ENCODE results near the gene TBL3. TPM values are rescaled to one million over a fixed set of nuclear protein-coding genes. Genes with fewer than 3 reads are reported as not detected.
A peak's percentile ranks its signal among the peaks of the same experiment; 100 is the strongest.

TBL3 gene
- total RNA-seq, 1 experiment from 2014 or later = 73.4 TPM

DNA sequence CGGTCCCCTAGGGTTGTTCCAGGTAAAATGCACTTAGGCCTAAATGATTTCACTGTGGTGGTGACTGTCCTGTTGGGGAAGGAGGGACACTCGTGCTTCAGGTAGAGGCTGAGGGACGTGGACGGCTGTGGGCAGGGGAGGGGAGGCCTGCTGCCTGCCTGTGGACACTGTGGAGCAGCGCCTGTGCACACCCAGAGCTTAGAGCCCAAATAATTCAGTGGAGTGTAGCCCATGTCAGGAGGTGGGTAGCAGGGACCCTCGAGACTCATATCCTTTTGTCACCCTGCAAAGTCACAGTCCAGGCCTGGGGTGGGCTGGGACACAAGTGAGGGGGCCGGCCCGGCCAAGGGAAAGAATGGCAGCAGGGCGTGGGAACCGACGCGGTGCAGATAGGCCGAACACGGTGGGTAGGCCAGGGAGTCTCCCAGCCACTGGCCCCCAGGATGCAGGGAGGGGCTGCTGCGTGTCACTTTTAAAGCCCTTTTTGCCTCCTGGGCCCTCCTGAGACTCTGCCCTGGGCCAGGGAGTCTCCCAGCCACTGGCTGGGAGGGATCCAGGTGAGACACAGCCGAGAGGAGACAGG, 54.1 kb downstream of the TBL3 start:
- TF ChIP-seq, protein P1, sequence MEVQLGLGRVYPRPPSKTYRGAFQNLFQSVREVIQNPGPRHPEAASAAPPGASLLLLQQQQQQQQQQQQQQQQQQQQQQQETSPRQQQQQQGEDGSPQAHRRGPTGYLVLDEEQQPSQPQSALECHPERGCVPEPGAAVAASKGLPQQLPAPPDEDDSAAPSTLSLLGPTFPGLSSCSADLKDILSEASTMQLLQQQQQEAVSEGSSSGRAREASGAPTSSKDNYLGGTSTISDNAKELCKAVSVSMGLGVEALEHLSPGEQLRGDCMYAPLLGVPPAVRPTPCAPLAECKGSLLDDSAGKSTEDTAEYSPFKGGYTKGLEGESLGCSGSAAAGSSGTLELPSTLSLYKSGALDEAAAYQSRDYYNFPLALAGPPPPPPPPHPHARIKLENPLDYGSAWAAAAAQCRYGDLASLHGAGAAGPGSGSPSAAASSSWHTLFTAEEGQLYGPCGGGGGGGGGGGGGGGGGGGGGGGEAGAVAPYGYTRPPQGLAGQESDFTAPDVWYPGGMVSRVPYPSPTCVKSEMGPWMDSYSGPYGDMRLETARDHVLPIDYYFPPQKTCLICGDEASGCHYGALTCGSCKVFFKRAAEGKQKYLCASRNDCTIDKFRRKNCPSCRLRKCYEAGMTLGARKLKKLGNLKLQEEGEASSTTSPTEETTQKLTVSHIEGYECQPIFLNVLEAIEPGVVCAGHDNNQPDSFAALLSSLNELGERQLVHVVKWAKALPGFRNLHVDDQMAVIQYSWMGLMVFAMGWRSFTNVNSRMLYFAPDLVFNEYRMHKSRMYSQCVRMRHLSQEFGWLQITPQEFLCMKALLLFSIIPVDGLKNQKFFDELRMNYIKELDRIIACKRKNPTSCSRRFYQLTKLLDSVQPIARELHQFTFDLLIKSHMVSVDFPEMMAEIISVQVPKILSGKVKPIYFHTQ (CRISPR knock-in tag; IDR thresholded peaks at IDR 0.05) = no peak
- TF ChIP-seq NFATC4 (CRISPR knock-in tag; IDR thresholded peaks at IDR 0.05) (no peak), RORB (CRISPR knock-in tag; IDR thresholded peaks at IDR 0.05) (no peak), EMX1 (CRISPR knock-in tag; IDR thresholded peaks at IDR 0.05) (no peak), TEAD1 (CRISPR knock-in tag; IDR thresholded peaks at IDR 0.05) (no peak), CREB1 (CRISPR knock-in tag; IDR thresholded peaks at IDR 0.05) (no peak)
- TF ChIP-seq, protein P2, sequence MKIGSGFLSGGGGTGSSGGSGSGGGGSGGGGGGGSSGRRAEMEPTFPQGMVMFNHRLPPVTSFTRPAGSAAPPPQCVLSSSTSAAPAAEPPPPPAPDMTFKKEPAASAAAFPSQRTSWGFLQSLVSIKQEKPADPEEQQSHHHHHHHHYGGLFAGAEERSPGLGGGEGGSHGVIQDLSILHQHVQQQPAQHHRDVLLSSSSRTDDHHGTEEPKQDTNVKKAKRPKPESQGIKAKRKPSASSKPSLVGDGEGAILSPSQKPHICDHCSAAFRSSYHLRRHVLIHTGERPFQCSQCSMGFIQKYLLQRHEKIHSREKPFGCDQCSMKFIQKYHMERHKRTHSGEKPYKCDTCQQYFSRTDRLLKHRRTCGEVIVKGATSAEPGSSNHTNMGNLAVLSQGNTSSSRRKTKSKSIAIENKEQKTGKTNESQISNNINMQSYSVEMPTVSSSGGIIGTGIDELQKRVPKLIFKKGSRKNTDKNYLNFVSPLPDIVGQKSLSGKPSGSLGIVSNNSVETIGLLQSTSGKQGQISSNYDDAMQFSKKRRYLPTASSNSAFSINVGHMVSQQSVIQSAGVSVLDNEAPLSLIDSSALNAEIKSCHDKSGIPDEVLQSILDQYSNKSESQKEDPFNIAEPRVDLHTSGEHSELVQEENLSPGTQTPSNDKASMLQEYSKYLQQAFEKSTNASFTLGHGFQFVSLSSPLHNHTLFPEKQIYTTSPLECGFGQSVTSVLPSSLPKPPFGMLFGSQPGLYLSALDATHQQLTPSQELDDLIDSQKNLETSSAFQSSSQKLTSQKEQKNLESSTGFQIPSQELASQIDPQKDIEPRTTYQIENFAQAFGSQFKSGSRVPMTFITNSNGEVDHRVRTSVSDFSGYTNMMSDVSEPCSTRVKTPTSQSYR (CRISPR knock-in tag; IDR thresholded peaks at IDR 0.05) = no peak
- TF ChIP-seq, protein P3, sequence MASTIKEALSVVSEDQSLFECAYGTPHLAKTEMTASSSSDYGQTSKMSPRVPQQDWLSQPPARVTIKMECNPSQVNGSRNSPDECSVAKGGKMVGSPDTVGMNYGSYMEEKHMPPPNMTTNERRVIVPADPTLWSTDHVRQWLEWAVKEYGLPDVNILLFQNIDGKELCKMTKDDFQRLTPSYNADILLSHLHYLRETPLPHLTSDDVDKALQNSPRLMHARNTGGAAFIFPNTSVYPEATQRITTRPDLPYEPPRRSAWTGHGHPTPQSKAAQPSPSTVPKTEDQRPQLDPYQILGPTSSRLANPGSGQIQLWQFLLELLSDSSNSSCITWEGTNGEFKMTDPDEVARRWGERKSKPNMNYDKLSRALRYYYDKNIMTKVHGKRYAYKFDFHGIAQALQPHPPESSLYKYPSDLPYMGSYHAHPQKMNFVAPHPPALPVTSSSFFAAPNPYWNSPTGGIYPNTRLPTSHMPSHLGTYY (CRISPR knock-in tag; IDR thresholded peaks at IDR 0.05) = no peak
- TF ChIP-seq, protein P4, sequence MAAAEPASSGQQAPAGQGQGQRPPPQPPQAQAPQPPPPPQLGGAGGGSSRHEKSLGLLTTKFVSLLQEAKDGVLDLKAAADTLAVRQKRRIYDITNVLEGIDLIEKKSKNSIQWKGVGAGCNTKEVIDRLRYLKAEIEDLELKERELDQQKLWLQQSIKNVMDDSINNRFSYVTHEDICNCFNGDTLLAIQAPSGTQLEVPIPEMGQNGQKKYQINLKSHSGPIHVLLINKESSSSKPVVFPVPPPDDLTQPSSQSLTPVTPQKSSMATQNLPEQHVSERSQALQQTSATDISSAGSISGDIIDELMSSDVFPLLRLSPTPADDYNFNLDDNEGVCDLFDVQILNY (CRISPR knock-in tag; IDR thresholded peaks at IDR 0.05) = no peak

DNA sequence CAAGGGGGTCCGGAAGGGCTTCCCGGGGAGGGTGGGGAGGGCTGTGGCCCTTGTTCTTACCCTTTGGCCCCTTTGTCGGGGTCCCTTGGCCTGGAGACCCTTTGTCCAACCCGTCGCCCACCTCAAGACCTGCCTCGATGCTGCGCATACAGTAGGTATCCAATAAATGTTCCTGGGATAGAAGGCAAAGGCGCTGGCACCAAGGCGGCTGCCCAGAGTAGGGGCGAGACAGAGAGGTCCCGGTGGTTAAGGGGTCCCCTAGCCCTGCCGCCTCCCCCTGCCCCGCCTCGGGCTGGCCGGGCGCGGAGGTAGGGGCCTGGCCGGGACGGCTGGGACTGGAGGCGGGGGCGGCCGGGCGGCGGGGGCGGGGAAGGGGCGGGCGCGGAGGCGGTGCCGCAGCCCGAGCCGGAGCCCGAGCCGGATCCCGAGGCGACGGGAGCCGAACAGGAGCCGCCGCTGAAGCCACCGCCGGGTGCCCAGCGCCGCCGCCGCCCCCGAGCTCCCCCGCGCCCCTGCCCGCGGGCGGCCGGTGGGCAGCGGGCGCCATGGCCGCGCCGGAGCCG, 54.7 kb downstream of the TBL3 start, which contains the start of gene NHERF2:
TSS of gene NHERF2 (plus strand) at position 442 of the 563 bp plus-strand sequence. CDS start at position 546, 104 bp downstream.
- H3K4me3 Mint-ChIP-seq = peak within 1 kb of the TSS; percentile 75
- POLR2A ChIA-PET = interaction anchor here (0.6 kb wide), 1 partner anchor 56 kb away, joined by 4 read pairs; no protein-coding TSS in a partner anchor
- CTCF ChIA-PET = interaction anchor here (0.9 to 2.3 kb wide), 5 partner anchors 21 to 475 kb away, joined by 3 to 16 read pairs (median 4); partner anchors contain the start of genes NTHL1 and TSC2
- H3K27me3 Mint-ChIP-seq (ENCODE audit: low read depth) = peaks cover 41% of the 10 kb centered on the region
- no peaks in the 10 kb centered on the region for H3K36me3 Mint-ChIP-seq
- no peak within 1 kb of the TSS for H3K27ac Mint-ChIP-seq
- peaks cover 12% of the 10 kb centered on the region for H3K4me1 Mint-ChIP-seq
- ATAC-seq (peak; percentile 9), DNase-seq (ENCODE audit: low spot score) (no peak)
- H3K9me3 Mint-ChIP-seq = no peaks in the 10 kb centered on the region
- TF ChIP-seq, protein P5, sequence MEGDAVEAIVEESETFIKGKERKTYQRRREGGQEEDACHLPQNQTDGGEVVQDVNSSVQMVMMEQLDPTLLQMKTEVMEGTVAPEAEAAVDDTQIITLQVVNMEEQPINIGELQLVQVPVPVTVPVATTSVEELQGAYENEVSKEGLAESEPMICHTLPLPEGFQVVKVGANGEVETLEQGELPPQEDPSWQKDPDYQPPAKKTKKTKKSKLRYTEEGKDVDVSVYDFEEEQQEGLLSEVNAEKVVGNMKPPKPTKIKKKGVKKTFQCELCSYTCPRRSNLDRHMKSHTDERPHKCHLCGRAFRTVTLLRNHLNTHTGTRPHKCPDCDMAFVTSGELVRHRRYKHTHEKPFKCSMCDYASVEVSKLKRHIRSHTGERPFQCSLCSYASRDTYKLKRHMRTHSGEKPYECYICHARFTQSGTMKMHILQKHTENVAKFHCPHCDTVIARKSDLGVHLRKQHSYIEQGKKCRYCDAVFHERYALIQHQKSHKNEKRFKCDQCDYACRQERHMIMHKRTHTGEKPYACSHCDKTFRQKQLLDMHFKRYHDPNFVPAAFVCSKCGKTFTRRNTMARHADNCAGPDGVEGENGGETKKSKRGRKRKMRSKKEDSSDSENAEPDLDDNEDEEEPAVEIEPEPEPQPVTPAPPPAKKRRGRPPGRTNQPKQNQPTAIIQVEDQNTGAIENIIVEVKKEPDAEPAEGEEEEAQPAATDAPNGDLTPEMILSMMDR (IDR thresholded peaks at IDR 0.05) = no peak
- TF ChIP-seq PRRX2 (CRISPR knock-in tag; IDR thresholded peaks at IDR 0.05) (no peak), ZNF263 (CRISPR knock-in tag; IDR thresholded peaks at IDR 0.05; ENCODE audit: low read depth) (no peak), SMAD4 (CRISPR knock-in tag; IDR thresholded peaks at IDR 0.05) (no peak), ATF1 (CRISPR knock-in tag; IDR thresholded peaks at IDR 0.05) (no peak), MYBL2 (CRISPR knock-in tag; IDR thresholded peaks at IDR 0.05) (no peak)
- TF ChIP-seq, protein P6, sequence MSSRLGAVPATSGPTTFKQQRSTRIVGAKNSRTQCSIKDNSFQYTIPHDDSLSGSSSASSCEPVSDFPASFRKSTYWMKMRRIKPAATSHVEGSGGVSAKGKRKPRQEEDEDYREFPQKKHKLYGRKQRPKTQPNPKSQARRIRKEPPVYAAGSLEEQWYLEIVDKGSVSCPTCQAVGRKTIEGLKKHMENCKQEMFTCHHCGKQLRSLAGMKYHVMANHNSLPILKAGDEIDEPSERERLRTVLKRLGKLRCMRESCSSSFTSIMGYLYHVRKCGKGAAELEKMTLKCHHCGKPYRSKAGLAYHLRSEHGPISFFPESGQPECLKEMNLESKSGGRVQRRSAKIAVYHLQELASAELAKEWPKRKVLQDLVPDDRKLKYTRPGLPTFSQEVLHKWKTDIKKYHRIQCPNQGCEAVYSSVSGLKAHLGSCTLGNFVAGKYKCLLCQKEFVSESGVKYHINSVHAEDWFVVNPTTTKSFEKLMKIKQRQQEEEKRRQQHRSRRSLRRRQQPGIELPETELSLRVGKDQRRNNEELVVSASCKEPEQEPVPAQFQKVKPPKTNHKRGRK (CRISPR knock-in tag; IDR thresholded peaks at IDR 0.05; ENCODE audit: borderline replicate concordance) = no peak
- TF ChIP-seq, protein P7, sequence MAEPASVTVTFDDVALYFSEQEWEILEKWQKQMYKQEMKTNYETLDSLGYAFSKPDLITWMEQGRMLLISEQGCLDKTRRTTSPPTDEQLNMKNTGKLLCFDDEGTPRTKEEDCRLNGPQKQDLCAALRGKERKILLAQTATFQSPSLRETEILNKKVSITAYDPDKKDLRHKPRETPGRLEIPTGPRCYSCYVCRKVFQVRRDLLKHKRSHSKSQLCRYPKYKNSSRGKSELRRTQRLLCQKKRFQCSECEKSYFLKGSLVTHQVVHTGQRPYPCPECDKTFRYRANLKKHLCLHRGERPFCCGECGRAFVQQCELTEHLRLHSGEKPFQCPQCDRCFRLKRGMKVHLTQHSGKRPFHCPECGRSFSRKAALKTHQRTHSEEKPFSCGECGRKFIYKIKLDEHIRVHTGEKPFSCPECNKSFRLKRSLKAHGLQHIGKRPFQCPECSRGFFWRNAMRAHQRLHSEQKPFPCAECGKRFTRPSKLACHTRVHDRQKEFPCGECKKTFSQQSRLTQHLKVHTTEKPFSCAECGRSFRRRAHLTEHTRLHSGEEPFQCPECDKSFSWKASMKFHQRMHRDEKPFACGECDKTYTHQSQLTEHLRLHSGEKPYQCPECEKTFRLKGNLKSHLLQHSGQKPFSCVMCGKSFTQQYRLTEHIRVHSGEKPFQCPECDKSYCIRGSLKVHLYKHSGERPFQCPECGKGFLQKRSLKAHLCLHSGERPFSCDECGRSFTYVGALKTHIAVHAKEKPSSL (CRISPR knock-in tag; conservative IDR thresholded peaks at IDR 0.05) = no peak

More for the DNA sequence above, 54.1 kb downstream of the TBL3 start:
- H3K4me1 Mint-ChIP-seq = peaks cover 12% of the 10 kb centered on the region
- H3K9me3 Mint-ChIP-seq = no peaks in the 10 kb centered on the region
- H3K4me3 Mint-ChIP-seq = peak overlapping the region; percentile 53
- ChIA-PET POLR2A (interaction anchor here (0.6 to 0.7 kb wide), 2 partner anchors 56 to 121 kb away, joined by 3 to 4 read pairs; no protein-coding TSS in a partner anchor), CTCF (interaction anchor here (0.6 to 2.3 kb wide), 5 partner anchors 9 to 117 kb away, joined by 3 to 16 read pairs (median 3); partner anchors contain the start of genes NTHL1 and TSC2)
- no peaks in the 10 kb centered on the region for H3K36me3 Mint-ChIP-seq
- no peak overlapping the region for H3K27ac Mint-ChIP-seq
- H3K27me3 Mint-ChIP-seq (ENCODE audit: low read depth) = peaks cover 47% of the 10 kb centered on the region
- no peak for DNase-seq (ENCODE audit: low spot score)
- no peak for ATAC-seq
